A549 (cell line): ENCODE measurements around the gene SHH. TPM values are rescaled to one million over a fixed set of nuclear protein-coding genes. Genes with fewer than 3 reads are reported as not detected.

Source experiments
- ATAC-seq, 2 experiments: fragments of 200-7000 bp in 1 of 2; fragments of >200 bp in 1 of 2; cut with Nextera tagmentation in 1 of 2; cut with Tn5 transposase in 1 of 2; 3 replicates each; pipeline versions ENCODE4 v1.8.0 to v1.9.1; 2018 to 2020; ENCODE audit warnings: mild to moderate bottlenecking in 1 of 2, moderate library complexity in 1 of 2
- CTCF ChIA-PET: fragments of 300-600 bp; sonication (Branson Sonifier 250); formaldehyde crosslinking; extraction: SDS; loops from one replicate; lab custom pipeline; 2021; ENCODE audit warnings: antibody characterized with exemption, inconsistent platforms; lab: Yijun Ruan, JAX
- POLR2A ChIA-PET: fragments of 350-600 bp; formaldehyde crosslinking; extraction: SDS; loops from one replicate; lab custom pipeline; 2021; ENCODE audit warnings: antibody characterized with exemption, inconsistent platforms; lab: Yijun Ruan, JAX
- DNase-seq, 2 experiments: peaks; one replicate each; pipeline versions ENCODE4 v3.0.0 to v3.0.0-alpha.2; 2011 to 2016; ENCODE audit warnings: low read depth in 1 of 2, low spot score in 1 of 2
- FAIRE-seq: peaks from 2 replicates; lab custom pipeline; 2011; peaks lifted over from hg19 to GRCh38; lab: Jason Lieb, UNC
- H3K27ac ChIP-seq, 2 experiments: fragments of >200 bp; sonication (Bioruptor Twin); formaldehyde crosslinking; 3 replicates each; pipeline ENCODE4 v1.5.1; 2016 to 2017
- H3K4me1 ChIP-seq: fragments of >200 bp; sonication (Bioruptor Twin); formaldehyde crosslinking; 3 replicates; pipeline ENCODE4 v1.6.1; 2016
- H3K4me2 ChIP-seq: fragments of >200 bp; sonication (Bioruptor Twin); formaldehyde crosslinking; 3 replicates; pipeline ENCODE4 v1.6.1; 2016
- H3K4me3 ChIP-seq: fragments of >200 bp; sonication (Bioruptor Twin); formaldehyde crosslinking; 3 replicates; pipeline ENCODE4 v1.5.1; 2016
- H3K9me3 ChIP-seq: fragments of >200 bp; sonication (Bioruptor Twin); formaldehyde crosslinking; 3 replicates; pipeline ENCODE4 v1.6.1; 2016
- BHLHE40 ChIP-seq: IDR thresholded peaks from 2 replicates; pipeline ENCODE4 v1.6.1; 2012; ENCODE audit warnings: low read depth, low read length, inconsistent platforms
- CBX2 ChIP-seq: fragments of 200-600 bp; sonication (generic); IDR thresholded peaks from 2 replicates; pipeline ENCODE4 v1.6.1; 2016; ENCODE audit warnings: low read depth, mild to moderate bottlenecking, borderline replicate concordance
- CBX8 ChIP-seq: fragments of 200-600 bp; sonication (generic); IDR thresholded peaks from 2 replicates; pipeline ENCODE4 v1.6.1; 2016
- ESRRA ChIP-seq: fragments of 150-350 bp; IDR thresholded peaks from 2 replicates; pipeline ENCODE4 v1.6.1; 2014; ENCODE audit warnings: mild to moderate bottlenecking, low read length, borderline replicate concordance
- FOSL2 ChIP-seq, 2 experiments: fragments of 450-650 bp in 1 of 2; fragments of >200 bp in 1 of 2; sonication (Bioruptor Twin) in 1 of 2; formaldehyde crosslinking; IDR thresholded peaks; 2 replicates each; pipeline versions ENCODE4 v1.5.0 to v1.6.1; 2016 to 2020; ENCODE audit warnings: mild to moderate bottlenecking in 1 of 2, moderate library complexity in 1 of 2
- HOXA7 ChIP-seq: fragments of 250-450 bp; sonication (Bioruptor Pico); IDR thresholded peaks from 2 replicates; pipeline ENCODE4 v1.5.0; 2020; ENCODE audit warnings: mild to moderate bottlenecking, moderate library complexity
- HOXB13 ChIP-seq: fragments of 250-450 bp; sonication (Bioruptor Pico); IDR thresholded peaks from 2 replicates; pipeline ENCODE4 v1.5.0; 2020; ENCODE audit warnings: low read depth, mild to moderate bottlenecking, moderate library complexity
- KDM5A ChIP-seq: fragments of 200-600 bp; sonication (generic); IDR thresholded peaks from 2 replicates; pipeline ENCODE4 v1.6.1; 2016; ENCODE audit warnings: antibody characterized with exemption, mild to moderate bottlenecking
- MYC ChIP-seq: IDR thresholded peaks from 2 replicates; pipeline ENCODE4 v1.6.1; 2012; ENCODE audit warnings: mild to moderate bottlenecking, inconsistent platforms, low read length, improper control_type of control experiment, borderline replicate concordance
- NR3C1 ChIP-seq: fragments of >200 bp; sonication (Bioruptor Twin); formaldehyde crosslinking; IDR thresholded peaks from 3 replicates; pipeline ENCODE4 v1.6.1; 2017
- PHF8 ChIP-seq: fragments of 200-600 bp; sonication (generic); IDR thresholded peaks from 2 replicates; pipeline ENCODE4 v1.6.1; 2016; ENCODE audit warnings: low read depth, mild to moderate bottlenecking, antibody characterized with exemption, moderate library complexity, borderline replicate concordance
- POLR2A ChIP-seq: IDR thresholded peaks from 2 replicates; pipeline ENCODE4 v1.6.1; 2012; ENCODE audit warnings: mild to moderate bottlenecking, low read length
- RFX5 ChIP-seq: fragments of 450-650 bp; IDR thresholded peaks from 2 replicates; pipeline ENCODE4 v1.7.1; 2014; ENCODE audit warnings: antibody characterized with exemption, mild to moderate bottlenecking, moderate library complexity
- WGBS: methylation state at CpG from one replicate; pipeline ENCODE4 v1.1.6; 2017; ENCODE audit errors: missing lambda C conversion rate; 5-methylcytosine and 5-hydroxymethylcytosine counted together
- polyA plus RNA-seq, 4 experiments: library from polyadenylated mRNA; depleted of rRNA in 3 of 4; stranded (reverse); fragments of >200 nt; fragmentation: RNase III in 1 of 4; extraction: RNeasy Plus Mini Kit Qiagen cat#74134 plus additional on column Dnase treatment in 1 of 4; gene quantifications; 2 replicates in 3 of 4; 3 replicates in 1 of 4; pipeline ENCODE4 v1.2.3, GENCODE V29; 2011 to 2017
- TF ChIP-seq, protein P1 (sequence below): IDR thresholded peaks from 2 replicates; pipeline ENCODE4 v1.6.1; 2012
- TF ChIP-seq, protein P2 (sequence below): fragments of >200 bp; sonication (Bioruptor Twin); formaldehyde crosslinking; IDR thresholded peaks from 3 replicates; pipeline ENCODE4 v1.6.1; 2016
- TF ChIP-seq, protein P3 (sequence below): fragments of 450-650 bp; IDR thresholded peaks from 2 replicates; pipeline ENCODE4 v1.6.1; 2014; ENCODE audit warnings: antibody characterized with exemption
- TF ChIP-seq, protein P4 (sequence below): fragments of >200 bp; sonication (Bioruptor Twin); formaldehyde crosslinking; IDR thresholded peaks from 2 replicates; pipeline ENCODE4 v1.6.1; 2016
- TF ChIP-seq, protein P5 (sequence below): IDR thresholded peaks from 2 replicates; pipeline ENCODE4 v1.6.1; 2012

The SHH gene
- polyA plus RNA-seq, 2 of the 4 experiments (the other 2 are of a cell fraction): 0.84 to 1.2 TPM

DNA sequence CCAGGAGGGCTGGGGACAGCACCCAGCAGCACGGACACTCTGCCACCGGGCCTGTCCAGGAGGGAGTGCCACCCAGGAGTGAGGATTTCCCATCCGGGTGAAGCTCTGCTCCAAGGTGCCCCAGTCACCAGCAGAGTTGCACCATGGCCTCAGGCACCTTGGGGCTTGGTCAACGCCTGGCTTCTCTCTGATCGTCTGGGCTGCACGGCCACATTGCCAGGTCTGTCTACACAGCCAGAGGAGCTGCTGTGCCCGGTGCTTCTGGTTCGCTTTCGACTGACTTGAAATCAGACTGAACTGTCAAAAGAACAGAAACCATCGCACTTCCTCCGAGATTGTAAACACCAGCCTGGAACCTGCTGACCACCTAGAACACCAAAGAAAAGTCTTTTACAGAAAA is 12.0 kb downstream of the SHH start:
- TF ChIP-seq, protein P1, sequence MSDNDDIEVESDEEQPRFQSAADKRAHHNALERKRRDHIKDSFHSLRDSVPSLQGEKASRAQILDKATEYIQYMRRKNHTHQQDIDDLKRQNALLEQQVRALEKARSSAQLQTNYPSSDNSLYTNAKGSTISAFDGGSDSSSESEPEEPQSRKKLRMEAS: no peak
- TF ChIP-seq HOXA7: no peak
- TF ChIP-seq, protein P2, sequence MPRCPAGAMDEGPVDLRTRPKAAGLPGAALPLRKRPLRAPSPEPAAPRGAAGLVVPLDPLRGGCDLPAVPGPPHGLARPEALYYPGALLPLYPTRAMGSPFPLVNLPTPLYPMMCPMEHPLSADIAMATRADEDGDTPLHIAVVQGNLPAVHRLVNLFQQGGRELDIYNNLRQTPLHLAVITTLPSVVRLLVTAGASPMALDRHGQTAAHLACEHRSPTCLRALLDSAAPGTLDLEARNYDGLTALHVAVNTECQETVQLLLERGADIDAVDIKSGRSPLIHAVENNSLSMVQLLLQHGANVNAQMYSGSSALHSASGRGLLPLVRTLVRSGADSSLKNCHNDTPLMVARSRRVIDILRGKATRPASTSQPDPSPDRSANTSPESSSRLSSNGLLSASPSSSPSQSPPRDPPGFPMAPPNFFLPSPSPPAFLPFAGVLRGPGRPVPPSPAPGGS: no peak
- no peak for TF ChIP-seq CBX2
- TF ChIP-seq PHF8: no peak
- Histone ChIP-seq H3K27ac (no peak overlapping the region), H3K4me1 (peaks cover 13% of the 10 kb centered on the region), H3K9me3 (no peaks in the 10 kb centered on the region), H3K4me2 (no peak overlapping the region), H3K4me3 (no peak overlapping the region)
- CTCF ChIA-PET: interaction anchor here (1.5 to 3.2 kb wide), 3 partner anchors 964 to 1026 kb away, joined by 3 to 15 read pairs (median 6); no protein-coding TSS in a partner anchor
- no peak for DNase-seq
- WGBS: 84% methylated on average over 11 of the region's 11 CpGs
- POLR2A ChIA-PET: no interaction called here
- no peak for ATAC-seq
- no peak for FAIRE-seq

DNA sequence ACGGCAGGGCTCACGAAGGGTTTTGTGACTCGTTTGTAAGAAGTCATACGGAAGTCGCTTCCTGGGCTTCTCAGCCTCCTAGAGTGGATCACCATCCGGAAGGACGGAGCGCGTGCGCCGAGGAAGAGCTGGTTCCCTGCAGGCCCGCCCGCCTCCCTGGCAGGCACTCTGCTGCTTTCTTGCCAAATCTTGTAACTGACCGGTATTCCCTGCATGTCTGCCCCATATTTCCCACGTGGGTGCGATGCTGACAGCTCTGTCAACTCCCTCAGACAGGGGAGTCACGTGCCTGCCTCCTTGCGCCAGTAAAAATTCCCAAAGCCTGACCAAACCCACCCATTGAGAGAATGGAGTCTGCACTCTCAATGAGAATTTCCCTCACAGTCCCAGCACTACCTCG is 12.7 kb downstream of the SHH start:
- no peak for FAIRE-seq

DNA sequence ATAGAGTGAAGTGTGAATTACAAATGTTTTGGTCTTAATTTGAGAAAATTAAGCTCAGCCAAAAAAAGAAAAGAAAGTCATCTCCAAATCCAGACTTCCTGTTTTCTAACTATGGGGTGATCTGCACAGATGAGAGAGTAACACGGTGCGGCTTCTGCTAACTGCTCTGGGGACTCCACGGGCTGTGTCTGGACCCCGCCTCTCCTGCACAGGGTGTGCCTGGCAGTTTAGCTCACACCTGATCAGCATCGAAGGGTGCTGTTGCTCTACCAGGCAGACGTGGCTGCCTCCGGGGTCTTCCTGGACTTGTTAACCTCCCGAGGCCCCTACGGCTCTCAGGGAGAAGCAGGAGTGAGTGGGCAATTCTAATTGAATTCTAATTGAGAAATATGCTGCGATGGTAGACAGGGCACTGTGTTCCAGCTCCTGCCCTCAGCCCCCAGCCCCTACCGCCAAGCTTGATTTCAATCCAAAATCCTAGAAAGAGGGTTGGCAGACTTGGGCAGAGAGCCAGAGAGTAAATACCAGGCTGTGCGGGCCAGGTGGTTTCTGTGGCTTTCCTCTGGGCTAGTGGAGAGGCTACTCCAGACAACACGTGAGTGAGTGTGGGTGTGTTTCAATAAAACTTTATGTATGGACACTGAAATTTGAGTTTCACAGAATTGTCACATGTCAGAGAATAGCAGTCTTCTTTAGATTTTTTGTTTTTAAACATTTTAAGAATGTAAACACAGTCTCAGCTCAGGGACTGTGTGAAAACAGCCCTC is 13.4 kb downstream of the SHH start:
- no peak for ATAC-seq
- no peak for DNase-seq
- TF ChIP-seq, protein P3, sequence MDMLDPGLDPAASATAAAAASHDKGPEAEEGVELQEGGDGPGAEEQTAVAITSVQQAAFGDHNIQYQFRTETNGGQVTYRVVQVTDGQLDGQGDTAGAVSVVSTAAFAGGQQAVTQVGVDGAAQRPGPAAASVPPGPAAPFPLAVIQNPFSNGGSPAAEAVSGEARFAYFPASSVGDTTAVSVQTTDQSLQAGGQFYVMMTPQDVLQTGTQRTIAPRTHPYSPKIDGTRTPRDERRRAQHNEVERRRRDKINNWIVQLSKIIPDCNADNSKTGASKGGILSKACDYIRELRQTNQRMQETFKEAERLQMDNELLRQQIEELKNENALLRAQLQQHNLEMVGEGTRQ: no peak
- TF ChIP-seq KDM5A (no peak), HOXB13 (no peak), FOSL2 (IDR thresholded peaks at IDR 0.05) (no peak), FOSL2 (CRISPR knock-in tag; IDR thresholded peaks at IDR 0.05) (no peak), CBX2 (no peak), NR3C1 (no peak), PHF8 (no peak), RFX5 (no peak), POLR2A (no peak), BHLHE40 (no peak), MYC (no peak), CBX8 (no peak), HOXA7 (no peak)
- TF ChIP-seq, protein P4, sequence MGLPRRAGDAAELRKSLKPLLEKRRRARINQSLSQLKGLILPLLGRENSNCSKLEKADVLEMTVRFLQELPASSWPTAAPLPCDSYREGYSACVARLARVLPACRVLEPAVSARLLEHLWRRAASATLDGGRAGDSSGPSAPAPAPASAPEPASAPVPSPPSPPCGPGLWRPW: no peak
- TF ChIP-seq, protein P5, sequence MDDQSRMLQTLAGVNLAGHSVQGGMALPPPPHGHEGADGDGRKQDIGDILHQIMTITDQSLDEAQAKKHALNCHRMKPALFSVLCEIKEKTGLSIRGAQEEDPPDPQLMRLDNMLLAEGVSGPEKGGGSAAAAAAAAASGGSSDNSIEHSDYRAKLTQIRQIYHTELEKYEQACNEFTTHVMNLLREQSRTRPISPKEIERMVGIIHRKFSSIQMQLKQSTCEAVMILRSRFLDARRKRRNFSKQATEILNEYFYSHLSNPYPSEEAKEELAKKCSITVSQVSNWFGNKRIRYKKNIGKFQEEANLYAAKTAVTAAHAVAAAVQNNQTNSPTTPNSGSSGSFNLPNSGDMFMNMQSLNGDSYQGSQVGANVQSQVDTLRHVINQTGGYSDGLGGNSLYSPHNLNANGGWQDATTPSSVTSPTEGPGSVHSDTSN: no peak
- TF ChIP-seq, protein P1: no peak
- Histone ChIP-seq H3K4me1 (0 out of 3 replicates have a peak, but pooled peaks cover 3% of the 10 kb centered on the region), H3K4me2 (no peak overlapping the region), H3K4me3 (no peak overlapping the region), H3K27ac (no peak overlapping the region), H3K9me3 (no peaks in the 10 kb centered on the region)
- 72% methylated on average over 13 of the region's 13 CpGs for WGBS
- ChIA-PET POLR2A (no interaction called here), CTCF (interaction anchor here (0.8 to 3.2 kb wide), 15 partner anchors 12 to 1033 kb away, joined by 3 to 15 read pairs (median 3); no protein-coding TSS in a partner anchor)
- FAIRE-seq: no peak

More for the DNA sequence above, 12.7 kb downstream of the SHH start:
- POLR2A ChIA-PET: no interaction called here
- no peak for TF ChIP-seq ESRRA
- no peak for ATAC-seq
- H3K27ac ChIP-seq: no peak overlapping the region
- H3K4me2 ChIP-seq: no peak overlapping the region
- no peak for DNase-seq
- H3K4me3 ChIP-seq: no peak overlapping the region
- H3K4me1 ChIP-seq: peaks cover 9% of the 10 kb centered on the region
- CTCF ChIA-PET: interaction anchor here (0.8 to 3.2 kb wide), 7 partner anchors 11 to 1027 kb away, joined by 3 to 15 read pairs (median 3); no protein-coding TSS in a partner anchor
- WGBS: 76% methylated on average over 19 of the region's 19 CpGs
- H3K9me3 ChIP-seq: no peaks in the 10 kb centered on the region
